Stimulated activated CD4-positive, alpha-beta T cell treated with anti-CD3 and anti-CD28 coated beads, TNF-alpha, amount 100 ng/mL, for 48 hours (primary cell): Measurements from ENCODE around the gene GC.
"Not testable (repeated sequence)": the region's sequence is repeated elsewhere in the genome, so short reads cannot be mapped to it uniquely, and the experiment has no call there.

Source experiments
- DNase-seq, 3 donors: peaks; one replicate each; pipeline ENCODE4 v3.0.0-alpha.2; 2020; ENCODE audit warnings: low read depth in 3 of 3

Gene GC, protein sequence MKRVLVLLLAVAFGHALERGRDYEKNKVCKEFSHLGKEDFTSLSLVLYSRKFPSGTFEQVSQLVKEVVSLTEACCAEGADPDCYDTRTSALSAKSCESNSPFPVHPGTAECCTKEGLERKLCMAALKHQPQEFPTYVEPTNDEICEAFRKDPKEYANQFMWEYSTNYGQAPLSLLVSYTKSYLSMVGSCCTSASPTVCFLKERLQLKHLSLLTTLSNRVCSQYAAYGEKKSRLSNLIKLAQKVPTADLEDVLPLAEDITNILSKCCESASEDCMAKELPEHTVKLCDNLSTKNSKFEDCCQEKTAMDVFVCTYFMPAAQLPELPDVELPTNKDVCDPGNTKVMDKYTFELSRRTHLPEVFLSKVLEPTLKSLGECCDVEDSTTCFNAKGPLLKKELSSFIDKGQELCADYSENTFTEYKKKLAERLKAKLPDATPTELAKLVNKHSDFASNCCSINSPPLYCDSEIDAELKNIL

DNA sequence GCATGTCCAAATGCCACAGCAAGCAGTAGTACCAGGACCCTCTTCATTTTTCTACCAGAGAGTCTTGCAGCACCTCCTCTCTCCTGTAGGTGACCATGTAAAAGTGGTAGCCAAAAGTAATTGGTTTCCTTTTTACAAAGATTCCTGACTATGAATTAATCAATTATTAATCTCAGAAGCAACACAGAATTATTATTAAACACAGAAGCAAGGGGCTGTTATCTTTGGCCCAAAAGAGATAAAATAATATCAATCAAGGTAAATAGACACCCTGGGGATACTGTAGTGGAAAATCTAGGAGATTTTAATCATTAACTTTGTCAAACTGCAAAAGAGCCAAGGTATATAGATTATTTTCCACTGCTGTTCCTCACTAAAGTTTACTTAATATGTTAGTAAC is at the start of gene GC:
TSS of gene GC (minus strand) at position 108 of the 400 bp plus-strand sequence. CDS start at position 47, 61 bp downstream.
- DNase-seq, result no peak

- DNase-seq, result no peak
Observed at GRCh38 chr4:71833232-71833900, 49.5 kb upstream of the GC start.

- DNase-seq, result no peak
Observed at GRCh38 chr4:71832049-71832448, 48.2 kb upstream of the GC start.

GRCh38 chr4:71830497-71831190 is 46.8 kb upstream of the GC start:
- DNase-seq, result no peak

GRCh38 chr4:71828470-71828869 is 44.6 kb upstream of the GC start:
- no peak for DNase-seq

GRCh38 chr4:71827826-71828225 is 43.9 kb upstream of the GC start:
- no peak for DNase-seq

DNA sequence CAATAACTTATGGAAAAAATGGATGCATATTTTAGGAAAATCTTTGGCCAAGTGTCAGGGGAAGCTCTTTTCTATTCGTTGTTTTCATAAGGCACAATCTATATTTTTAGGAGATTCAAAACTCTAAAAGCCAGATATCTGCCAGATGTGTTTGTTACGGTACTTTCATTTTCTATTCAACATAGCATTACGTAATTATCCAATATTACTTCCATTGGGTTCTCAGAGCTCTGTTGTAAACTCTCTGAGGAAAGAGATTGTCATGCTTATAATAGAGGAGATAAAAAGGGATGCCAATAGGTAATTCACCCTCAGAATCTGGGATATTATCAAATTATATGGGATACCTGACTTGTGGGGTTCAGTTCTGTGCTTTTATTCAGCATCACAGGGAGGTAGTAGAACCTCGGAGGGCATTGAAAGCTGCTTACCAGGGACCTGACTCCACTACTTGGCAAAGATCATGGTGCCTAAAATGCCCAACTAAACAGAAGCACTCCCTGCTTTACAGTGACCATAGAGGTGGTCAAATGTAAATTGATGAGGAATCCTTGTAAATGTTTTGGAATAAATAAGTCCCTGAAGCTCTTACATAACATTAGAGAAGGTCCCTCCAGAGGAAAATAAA is 32.9 kb upstream of the GC start:
- no peak for DNase-seq

DNA sequence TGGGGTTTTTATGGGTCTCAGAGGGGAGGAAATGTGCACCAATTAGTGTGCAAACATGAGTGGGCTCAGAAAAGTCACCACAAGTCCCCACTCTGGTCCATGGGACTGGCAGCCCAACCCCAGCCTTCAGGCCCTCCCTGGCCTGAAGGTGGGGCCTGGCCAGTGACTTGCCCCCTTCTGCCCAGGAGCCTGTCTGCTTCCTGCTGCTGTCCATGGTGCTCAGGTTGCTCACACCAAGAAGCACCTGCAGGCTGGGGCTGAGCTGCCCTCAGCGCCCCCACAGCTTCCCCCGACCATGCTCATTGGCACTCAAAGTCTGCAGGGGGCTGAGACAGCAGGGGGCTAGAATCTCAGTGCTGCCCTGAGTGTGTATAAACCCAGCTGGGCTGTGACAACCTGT is 30.6 kb upstream of the GC start:
- DNase-seq, result no peak

DNA sequence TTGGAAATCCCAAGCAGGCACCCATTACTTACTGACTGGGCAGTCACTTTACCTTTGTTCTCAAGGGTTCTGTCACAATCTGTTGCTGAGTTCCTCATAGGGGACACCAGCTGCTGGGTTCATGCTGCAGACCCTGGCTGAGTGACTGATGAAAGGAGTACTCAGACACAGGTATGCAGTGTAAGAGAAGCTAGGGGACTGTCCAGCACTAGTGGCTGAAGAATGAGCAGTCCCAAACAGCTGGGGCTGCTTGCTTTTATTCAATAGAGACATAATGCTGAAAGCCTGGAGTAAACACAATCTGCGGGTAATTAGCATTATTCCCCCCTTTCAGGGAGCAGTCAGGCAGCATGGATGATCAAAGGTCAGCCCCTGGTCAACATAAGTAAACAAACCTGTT is 25.9 kb upstream of the GC start:
- DNase-seq, result not testable (repeated sequence)

- no peak for DNase-seq
Observed at GRCh38 chr4:71807469-71807868, 23.6 kb upstream of the GC start.

GRCh38 chr4:71805230-71805629 is 21.4 kb upstream of the GC start:
- not testable (repeated sequence) for DNase-seq

- not testable (repeated sequence) for DNase-seq
Observed at GRCh38 chr4:71804017-71804697, 20.3 kb upstream of the GC start.

DNA sequence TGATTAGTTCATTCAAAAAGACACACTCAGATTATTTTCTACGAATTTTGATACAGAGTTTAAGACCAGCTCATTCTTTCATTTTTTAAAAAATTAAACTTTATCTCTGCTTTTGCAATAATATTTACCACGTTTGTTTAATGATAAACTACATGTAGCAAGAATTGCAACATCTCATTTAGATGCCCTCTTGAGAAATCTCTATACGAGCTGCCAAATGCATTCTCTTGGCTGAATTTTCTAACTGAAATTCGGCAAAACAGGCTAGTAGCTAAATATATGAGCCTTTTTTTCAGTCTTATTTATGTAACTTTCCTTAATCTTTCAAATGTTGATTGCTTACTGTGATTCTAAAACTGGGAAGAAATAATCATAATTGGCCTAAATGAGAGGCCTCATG is 2.1 kb upstream of the GC start:
- no peak for DNase-seq

DNA sequence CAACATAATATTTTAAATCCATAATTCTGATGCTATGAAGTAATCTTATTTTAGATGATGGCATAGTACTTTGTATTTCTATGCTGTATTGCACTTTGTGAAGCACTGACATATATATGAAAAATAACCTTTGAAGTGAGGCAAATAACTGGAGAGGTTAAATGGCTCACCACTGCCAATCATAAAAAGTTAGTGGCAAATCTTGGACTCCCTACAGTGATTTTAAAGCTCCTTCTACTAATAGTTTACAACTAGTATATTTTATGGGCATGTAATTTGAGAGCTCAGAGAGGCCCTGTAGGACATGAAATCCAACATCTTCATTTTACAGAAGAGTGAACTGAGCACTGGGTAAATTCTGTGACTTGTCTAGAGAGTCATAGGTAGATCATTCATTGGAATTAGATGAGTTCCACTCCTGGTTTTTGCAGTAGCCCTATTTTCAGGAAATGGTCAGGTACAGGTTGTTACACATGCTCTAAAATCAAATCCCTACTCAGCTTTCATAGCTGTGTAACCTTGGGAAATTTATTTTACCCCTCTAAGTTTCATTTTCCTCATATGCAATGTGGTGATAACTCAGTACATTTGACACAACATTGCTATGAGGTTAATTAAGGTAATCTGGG is 804 bp upstream of the GC start:
- DNase-seq, result no peak

DNA sequence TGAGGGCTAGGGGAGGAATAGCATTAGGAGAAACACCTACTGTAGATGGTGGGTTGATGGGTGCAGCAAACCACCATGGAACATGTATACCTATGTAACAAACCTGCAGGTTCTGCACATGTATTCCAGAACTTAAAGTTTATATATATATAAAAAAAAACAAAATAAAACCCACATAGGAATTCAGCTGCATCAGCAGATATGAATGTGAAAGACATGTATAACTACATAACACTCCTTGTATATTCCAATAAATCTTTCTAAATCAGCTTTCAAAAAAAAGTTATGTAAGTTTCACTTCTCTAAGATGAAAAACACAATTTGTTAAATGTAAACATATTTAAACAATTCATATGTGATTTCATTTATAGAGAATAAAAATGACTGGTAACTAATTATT is 6.0 kb downstream of the GC start:
- no peak for DNase-seq

DNA sequence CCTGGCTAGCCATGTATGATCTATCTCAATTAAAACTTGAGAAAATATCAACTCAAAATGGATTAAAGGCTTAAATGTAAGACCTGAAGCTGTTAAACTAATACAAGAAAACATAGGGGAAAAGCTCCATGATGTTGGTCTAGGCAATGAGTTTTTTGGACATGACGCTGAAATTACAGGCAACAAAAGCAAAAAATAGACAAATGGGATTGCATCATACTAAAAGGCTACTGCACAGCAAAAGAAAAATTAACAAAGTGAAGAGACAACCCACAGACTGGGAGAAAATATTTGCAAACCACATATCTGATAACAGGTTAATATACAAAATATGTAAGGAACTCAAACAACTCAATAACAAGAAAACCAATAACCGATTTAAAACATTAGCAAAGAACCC is 8.4 kb downstream of the GC start:
- no peak for DNase-seq

- DNase-seq, result no peak
Observed at GRCh38 chr4:71774136-71774535, 9.7 kb downstream of the GC start.

DNA sequence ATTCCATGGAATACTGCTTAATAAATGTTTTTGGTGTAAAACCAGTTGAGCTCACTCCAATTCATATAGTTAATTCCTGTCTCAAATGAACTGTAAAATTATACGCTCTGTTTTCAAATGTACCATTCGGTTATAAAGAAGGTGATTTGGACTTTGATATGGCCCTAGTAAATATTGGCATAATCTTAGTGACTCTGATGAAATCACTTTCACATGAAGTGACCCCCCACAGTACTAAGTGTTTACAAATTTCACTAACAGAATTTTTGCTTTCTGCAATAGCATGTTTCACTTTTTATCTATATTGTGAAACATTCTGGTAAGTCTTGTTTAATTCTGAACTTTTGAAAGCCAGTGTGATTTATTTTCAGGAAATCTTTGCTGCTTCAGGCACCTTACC is 10.9 kb downstream of the GC start:
- no peak for DNase-seq

- no peak for DNase-seq
Observed at GRCh38 chr4:71772592-71772991, 11.3 kb downstream of the GC start.

DNA sequence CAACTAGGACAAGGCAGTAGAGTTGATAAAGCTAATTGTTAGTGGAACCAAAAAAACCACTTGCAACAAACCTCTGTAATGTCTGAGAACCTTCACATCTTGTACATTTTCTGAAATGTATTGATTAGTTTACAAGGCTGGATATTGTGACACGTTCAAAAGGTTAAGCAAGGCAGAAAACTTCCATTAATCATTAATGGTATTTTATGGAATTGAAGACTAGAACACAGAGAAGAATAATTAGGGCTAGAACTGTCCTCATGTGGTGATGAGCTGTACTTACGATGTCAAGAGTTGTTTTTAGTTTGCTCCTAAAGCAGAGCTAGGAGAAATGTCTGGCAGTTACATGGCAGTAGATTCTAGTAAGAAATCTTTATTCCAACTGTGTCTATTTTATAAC is 12.3 kb downstream of the GC start:
- no peak for DNase-seq

GRCh38 chr4:71769434-71769833 is 14.4 kb downstream of the GC start:
- no peak for DNase-seq
